ENCODE results near the gene PTPRT.

GRCh38 chr20:42974347-42974746, 215.4 kb downstream of the PTPRT start:
- no peak for TF ChIP-seq CTCF (IDR thresholded peaks at IDR 0.05)
- no peak for TF ChIP-seq POLR2A (IDR thresholded peaks at IDR 0.05)

Data from ovary (tissue), 3 donors.